Posterior cingulate gyrus (tissue), 11 donors: ENCODE results near the gene MMP24.

Source experiments
- DNase-seq, 10 donors: peaks; one replicate each; pipeline versions ENCODE4 v3.0.0 to v3.0.0-alpha.2; 2020 to 2021; ENCODE audit warnings: mixed read lengths in 3 of 10
- intact Hi-C: fragments of 100-400 bp; cut with DNase I; formaldehyde crosslinking; loops from one replicate; pipeline ENCODE4 v1.15.1; 2023

MMP24 gene

GRCh38 chr20:35319871-35320197 is 93.3 kb downstream of the MMP24 start:
- intact Hi-C loops = no loop called here
- DNase-seq = no peak

DNA sequence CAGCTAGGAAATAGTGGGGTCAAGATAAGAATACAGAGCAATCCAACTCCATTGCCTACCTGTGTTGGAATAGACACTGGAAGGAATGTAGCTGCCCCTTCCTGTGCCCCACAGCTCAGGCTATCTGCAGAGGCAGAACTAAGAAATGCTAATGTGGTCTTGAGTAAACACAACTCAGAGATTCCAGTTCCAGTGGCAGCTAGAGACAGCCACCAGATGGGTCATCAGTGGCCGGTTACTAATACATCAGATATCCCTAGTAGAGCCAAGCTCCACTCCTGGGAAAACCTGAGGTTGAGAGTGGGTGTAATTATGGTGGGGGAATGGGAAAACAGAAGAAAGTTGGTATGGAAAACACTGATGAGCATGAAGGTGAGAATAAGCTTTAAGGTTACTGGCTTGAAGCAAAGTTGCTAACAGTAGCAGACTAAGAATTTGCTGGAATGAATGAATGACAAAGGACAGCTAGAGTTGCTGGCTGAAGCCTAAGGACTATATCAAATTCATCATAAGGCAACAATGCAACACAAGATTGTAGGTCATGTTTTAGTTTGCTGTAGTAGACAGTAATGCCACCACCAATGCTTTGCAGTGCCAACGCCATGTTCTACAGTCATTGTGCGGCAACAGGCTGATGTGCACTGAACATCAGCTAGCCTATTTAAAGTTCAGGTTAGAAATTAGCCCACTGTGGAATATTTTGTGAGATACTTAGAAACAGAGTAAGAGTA is 94.1 kb downstream of the MMP24 start:
- intact Hi-C loops = no loop called here
- no peak for DNase-seq

DNA sequence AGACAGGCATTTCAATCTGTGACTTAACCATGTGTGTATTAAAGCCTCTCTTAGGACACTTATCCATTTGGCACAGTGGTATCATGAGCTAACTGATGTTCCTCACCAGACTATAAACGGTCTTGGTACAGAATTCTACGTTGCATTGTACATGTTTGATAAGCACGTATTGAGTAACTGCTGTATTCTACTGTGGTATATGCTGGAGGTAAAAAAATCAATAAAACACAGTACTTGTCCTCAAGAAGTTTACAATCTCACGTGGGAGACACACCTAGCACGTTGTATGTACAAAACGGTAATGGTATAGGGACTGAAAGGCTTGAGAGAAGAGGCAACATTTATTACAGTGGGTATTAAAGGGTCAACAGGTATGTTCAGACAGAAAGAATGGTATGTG is 98.9 kb downstream of the MMP24 start:
- intact Hi-C loops = no loop called here
- no peak for DNase-seq

GRCh38 chr20:35326021-35326739 is 99.7 kb downstream of the MMP24 start:
- no peak for DNase-seq
- intact Hi-C loops = no loop called here
